K562 (cell line): Measurements from ENCODE around the gene C16orf89. TPM values are rescaled to one million over a fixed set of nuclear protein-coding genes. Genes with fewer than 3 reads are reported as not detected.
"Not testable (repeated sequence)": the region's sequence is repeated elsewhere in the genome, so short reads cannot be mapped to it uniquely, and the experiment has no call there.

Source experiments
- ATAC-seq: fragments of 200-7000 bp; cut with Tn5 transposase; 3 replicates; pipeline ENCODE4 v1.9.1; 2020; ENCODE audit warnings: moderate library complexity
- BruUV-seq: library from RNA; stranded (reverse); fragments of 400-500 nt; replicated peaks from 2 replicates; lab custom pipeline; 2021; lab: Mats Ljungman, UMichigan
- CTCF ChIA-PET: fragments of 300-600 bp; formaldehyde crosslinking; extraction: SDS; loops from one replicate; lab custom pipeline; 2021; ENCODE audit warnings: low intra/inter-chr PET ratio; lab: Yijun Ruan, JAX
- POLR2A ChIA-PET: fragments of 300-600, 350-650 bp; sonication (Branson Sonifier 250); formaldehyde crosslinking; extraction: SDS; loops from one replicate; lab custom pipeline; 2021; ENCODE audit warnings: antibody characterized with exemption, inconsistent platforms; lab: Yijun Ruan, JAX
- DNase-seq, 4 experiments: peaks; one replicate each; pipeline versions ENCODE4 v3.0.0 to v3.0.0-alpha.2; 2011 to 2018; ENCODE audit warnings: low spot score in 3 of 4, mixed read lengths in 3 of 4; ENCODE audit errors: extremely low read depth in 1 of 4
- FAIRE-seq: peaks from 2 replicates; lab custom pipeline; 2011; peaks lifted over from hg19 to GRCh38; lab: Jason Lieb, UNC
- H2AFZ ChIP-seq: 2 replicates; pipeline ENCODE4 v1.6.0; 2011; ENCODE audit warnings: low read depth, low read length, control low read depth, inconsistent platforms
- H3K27ac ChIP-seq: fragments of 200-600 bp; 3 replicates; pipeline ENCODE4 v1.8.0; 2011; ENCODE audit warnings: low read depth, mild to moderate bottlenecking, control low read depth, inconsistent platforms, low read length, moderate library complexity, mixed read lengths; ENCODE audit errors: extremely low read depth
- H3K27me3 ChIP-seq, 2 experiments: fragments of 300-600 bp in 1 of 2; 2 replicates in 1 of 2; 3 replicates in 1 of 2; pipeline versions ENCODE4 v1.6.0 to v1.8.0; 2011; ENCODE audit warnings: inconsistent platforms in 2 of 2, low read length in 2 of 2, mild to moderate bottlenecking in 1 of 2, mixed read lengths in 1 of 2, moderate library complexity in 1 of 2; ENCODE audit not compliant: control insufficient read depth in 2 of 2, insufficient read depth in 2 of 2
- H3K36me3 ChIP-seq: fragments of 300-600 bp; 3 replicates; pipeline ENCODE4 v1.8.0; 2011; ENCODE audit warnings: mild to moderate bottlenecking, low read length, inconsistent platforms; ENCODE audit not compliant: control insufficient read depth, insufficient read depth
- H3K4me1 ChIP-seq, 2 experiments: fragments of 200-600 bp in 1 of 2; replicated peaks in 1 of 2; 2 replicates in 1 of 2; 3 replicates in 1 of 2; pipeline versions ENCODE4 v1.5.1 to v1.8.0; 2011; ENCODE audit warnings: inconsistent platforms in 2 of 2, low read length in 2 of 2, mild to moderate bottlenecking in 1 of 2, mixed read lengths in 1 of 2, moderate library complexity in 1 of 2; ENCODE audit not compliant: control insufficient read depth in 2 of 2, insufficient read depth in 2 of 2
- H3K4me2 ChIP-seq: 2 replicates; pipeline ENCODE4 v1.6.1; 2011; ENCODE audit warnings: low read length, control low read depth, inconsistent platforms, mixed read lengths; ENCODE audit not compliant: insufficient read depth
- H3K4me3 ChIP-seq: fragments of 200-600 bp; sonication (generic), shearing (Covaris generic); 2 replicates; pipeline ENCODE4 v1.5.1; 2016; ENCODE audit warnings: control low read depth, inconsistent platforms
- H3K79me2 ChIP-seq: fragments of 200-600 bp; 3 replicates; pipeline ENCODE4 v1.8.0; 2011; ENCODE audit warnings: low read length, inconsistent platforms; ENCODE audit not compliant: control insufficient read depth, insufficient read depth
- H3K9ac ChIP-seq, 2 experiments: 2 replicates each; pipeline versions ENCODE4 v1.6.0 to v1.6.1; 2011; ENCODE audit warnings: low read depth in 2 of 2, low read length in 2 of 2, control low read depth in 1 of 2, inconsistent platforms in 1 of 2, mild to moderate bottlenecking in 1 of 2, mixed read lengths in 1 of 2; ENCODE audit not compliant: insufficient read depth in 1 of 2
- H3K9me1 ChIP-seq: one replicate; pipeline ENCODE4 v1.6.0; 2011; ENCODE audit warnings: inconsistent platforms, mild to moderate bottlenecking, low read length, moderate library complexity; ENCODE audit not compliant: control insufficient read depth, insufficient read depth
- H3K9me3 ChIP-seq: replicated peaks from 2 replicates; pipeline ENCODE4 v1.5.1; 2011; ENCODE audit warnings: low read depth, low read length, inconsistent platforms; ENCODE audit not compliant: control insufficient read depth, insufficient read depth
- H4K20me1 ChIP-seq: replicated peaks from 2 replicates; pipeline ENCODE4 v1.6.1; 2011; ENCODE audit warnings: low read length, inconsistent platforms, mixed read lengths; ENCODE audit not compliant: control insufficient read depth, insufficient read depth
- WGBS: fragments of 100-300 bp; shearing (Covaris generic); methylation state at CpG from one replicate; pipeline ENCODE4 v1.1.6; 2016; ENCODE audit warnings: low coverage, mixed read lengths; ENCODE audit not compliant: insufficient coverage; ENCODE audit errors: missing lambda C conversion rate; 5-methylcytosine and 5-hydroxymethylcytosine counted together
- in situ Hi-C: fragments of 300-500 bp; cut with MboI; formaldehyde crosslinking; loops from 4 replicates; pipeline ENCODE4 v1.15.0; 2018; ENCODE audit warnings: inconsistent platforms, mixed read lengths
- intact Hi-C: fragments of 100-400 bp; cut with micrococcal nuclease; formaldehyde crosslinking; loops from 2 replicates; pipeline ENCODE4 v1.14.2; 2022
- polyA plus RNA-seq, 8 experiments: library from polyadenylated mRNA; depleted of rRNA in 4 of 8; stranded (reverse) in 5 of 8; unstranded in 3 of 8; fragments of >200 nt; fragmentation: Nextera tagmentation in 2 of 8; fragmentation: Illumina TruSeq in 1 of 8; extraction: Ambion mirVana in 2 of 8; extraction: Trizol in 1 of 8; gene quantifications; 2 replicates each; pipeline versions ENCODE4 v1.2.1 to v1.2.3, GENCODE V29; 2011 to 2014; ENCODE audit warnings: inconsistent platforms in 1 of 8, missing spikeins in 1 of 8
- total RNA-seq, 7 experiments: library from RNA; depleted of rRNA in 6 of 7; stranded (reverse); fragments of >200 nt in 6 of 7; fragmentation: Illumina TruSeq in 2 of 7; extraction: Trizol in 2 of 7; gene quantifications; 2 replicates each; pipeline versions ENCODE4 v1.2.1 to v1.2.3, GENCODE V29; 2011 to 2021; ENCODE audit warnings: low replicate concordance in 1 of 7

C16orf89 gene
- total and polyA plus RNA-seq, 9 of the 15 experiments (the other 6 are each of a cell fraction or from before 2014, with no cell fraction given): not detected

DNA sequence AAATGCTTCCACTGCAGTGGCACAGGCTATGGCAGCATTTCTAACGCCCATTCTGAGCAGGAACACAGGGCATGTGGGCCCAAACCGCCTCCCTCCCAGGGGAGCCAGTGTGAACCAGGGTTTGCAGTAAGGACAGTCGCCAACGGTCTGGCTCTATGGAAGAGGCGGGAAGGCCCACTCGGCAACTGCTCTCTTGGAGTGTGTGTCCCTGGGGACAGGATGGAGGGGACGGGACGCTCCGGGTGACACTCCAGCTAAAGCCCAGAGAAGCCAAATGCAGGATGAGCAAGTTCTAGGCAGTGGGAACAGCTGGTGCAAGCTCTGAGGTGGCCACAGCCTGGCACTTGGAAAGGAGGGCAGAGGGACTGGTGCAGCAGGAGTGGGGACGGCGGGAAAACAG lies 28.0 kb upstream of the C16orf89 start:
- DNase-seq, H3K79me2 ChIP-seq, H3K4me3 ChIP-seq, FAIRE-seq, H3K27me3 ChIP-seq, BruUV-seq, H3K4me2 ChIP-seq, H3K9ac ChIP-seq, in situ Hi-C loops, CTCF ChIA-PET, POLR2A ChIA-PET, H3K9me1 ChIP-seq, H3K9me3 ChIP-seq, H3K27ac ChIP-seq, H2AFZ ChIP-seq, H3K4me1 ChIP-seq, ATAC-seq, H4K20me1 ChIP-seq: not testable (repeated sequence)
- 91% methylated on average over 7 of the region's 11 CpGs for WGBS
- intact Hi-C loops: loop anchor here (5.0 kb wide), 1 partner anchor 136 kb away; the partner anchor contains the start of gene SEC14L5
- peaks cover 11% of the 10 kb centered on the region; the same call in 1 of the 3 replicates for H3K36me3 ChIP-seq

DNA sequence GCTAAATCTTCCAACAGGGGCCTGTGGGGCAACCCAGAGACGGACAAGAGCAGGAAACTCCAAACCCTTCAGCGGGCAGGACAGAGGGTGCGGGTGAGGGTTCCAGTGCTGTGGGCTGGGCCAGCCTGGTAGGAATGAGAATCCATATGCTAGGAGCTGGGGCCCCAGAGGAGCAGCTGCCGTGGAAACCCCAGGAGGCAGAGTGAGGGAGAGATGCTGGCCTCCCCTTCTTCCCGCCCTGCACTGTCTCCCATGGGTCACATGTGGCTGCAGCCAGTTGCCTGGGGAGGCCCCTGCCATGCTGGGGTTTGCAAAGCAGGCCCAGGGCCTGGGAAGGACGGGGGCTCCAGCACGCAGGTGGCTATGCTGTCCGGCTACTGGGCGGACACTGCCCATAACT lies 27.3 kb upstream of the C16orf89 start:
- H3K9me3 ChIP-seq, FAIRE-seq, H3K27ac ChIP-seq, H3K4me3 ChIP-seq, in situ Hi-C loops, ATAC-seq, H2AFZ ChIP-seq, H3K4me1 ChIP-seq, H3K9ac ChIP-seq, H3K79me2 ChIP-seq, H4K20me1 ChIP-seq, H3K27me3 ChIP-seq, CTCF ChIA-PET, H3K4me2 ChIP-seq, DNase-seq, BruUV-seq, POLR2A ChIA-PET, H3K9me1 ChIP-seq: not testable (repeated sequence)
- intact Hi-C loops: loop anchor here (5.0 kb wide), 1 partner anchor 136 kb away; the partner anchor contains the start of gene SEC14L5
- WGBS: 96% methylated on average over 3 of the region's 9 CpGs
- H3K36me3 ChIP-seq: peaks cover 17% of the 10 kb centered on the region; the same call in 1 of the 3 replicates

DNA sequence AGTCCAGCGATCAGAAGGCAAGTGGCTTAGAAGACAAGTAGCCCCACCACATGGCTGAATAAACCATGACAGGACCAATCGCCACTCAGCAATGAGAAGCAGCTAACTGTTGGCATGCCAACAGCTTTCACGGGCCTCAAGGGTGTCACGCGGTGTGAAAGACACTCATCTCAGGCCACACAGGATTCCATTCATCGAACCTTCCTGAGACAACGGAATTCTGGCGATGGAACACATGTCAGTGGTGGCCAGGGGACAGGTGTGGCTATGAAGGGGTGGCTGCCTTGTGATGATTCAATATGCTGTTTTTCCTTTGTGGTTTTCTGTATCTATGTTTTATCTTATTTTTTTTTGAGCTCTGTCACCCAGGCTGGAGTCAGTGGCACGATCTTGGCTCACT lies 24.8 kb upstream of the C16orf89 start:
- FAIRE-seq, H3K4me2 ChIP-seq, ATAC-seq, POLR2A ChIA-PET, H3K4me3 ChIP-seq, H3K9me3 ChIP-seq, H2AFZ ChIP-seq, H3K27ac ChIP-seq, BruUV-seq, H3K27me3 ChIP-seq, in situ Hi-C loops, H3K9me1 ChIP-seq, H3K4me1 ChIP-seq, H4K20me1 ChIP-seq, H3K9ac ChIP-seq, H3K79me2 ChIP-seq, DNase-seq, CTCF ChIA-PET: not testable (repeated sequence)
- intact Hi-C loops: loop anchor here (5.0 kb wide), 1 partner anchor 133 kb away; the partner anchor contains the start of gene SEC14L5
- 92% methylated on average over 8 of the region's 9 CpGs for WGBS
- peaks cover 26% of the 10 kb centered on the region; the same call in 1 of the 3 replicates for H3K36me3 ChIP-seq
